Activated CD8-positive, alpha-beta T cell treated with anti-CD3 and anti-CD28 coated beads for 36 hours (primary cell): ENCODE measurements around the gene HMX2. TPM values are rescaled to one million over a fixed set of nuclear protein-coding genes. Genes with fewer than 3 reads are reported as not detected.

Experiments
- ATAC-seq: fragments of 200-7000 bp; cut with Tn5 transposase; one replicate; pipeline ENCODE4 v1.10.0; 2021; ENCODE audit warnings: mild to moderate bottlenecking, moderate library complexity
- CTCF ChIA-PET: fragments of 350-600 bp; sonication (Branson Sonifier 250); formaldehyde crosslinking; loops from one replicate; lab custom pipeline; 2021; ENCODE audit warnings: antibody characterized with exemption; lab: Charles Lee
- POLR2A ChIA-PET: fragments of 350-600 bp; sonication (Branson Sonifier 250); formaldehyde crosslinking; loops from one replicate; lab custom pipeline; 2021; ENCODE audit warnings: antibody characterized with exemption; lab: Charles Lee
- DNase-seq: peaks from one replicate; pipeline ENCODE4 v3.0.0-alpha.2; 2020
- H3K27ac Mint-ChIP-seq: one replicate; pipeline ENCODE4 v1.8.0; 2021; ENCODE audit warnings: mild to moderate bottlenecking, mixed read lengths
- H3K27me3 Mint-ChIP-seq: one replicate; pipeline ENCODE4 v1.8.0; 2021; ENCODE audit warnings: mixed read lengths
- H3K36me3 Mint-ChIP-seq: one replicate; pipeline ENCODE4 v1.8.0; 2021; ENCODE audit warnings: low read depth, mixed read lengths
- H3K4me1 Mint-ChIP-seq: one replicate; pipeline ENCODE4 v1.8.0; 2021; ENCODE audit warnings: low read depth, mixed read lengths
- H3K4me3 Mint-ChIP-seq: one replicate; pipeline ENCODE4 v1.8.0; 2021; ENCODE audit warnings: mild to moderate bottlenecking, moderate library complexity, mixed read lengths
- H3K9me3 Mint-ChIP-seq: one replicate; pipeline ENCODE4 v1.8.0; 2021; ENCODE audit warnings: mixed read lengths
- intact Hi-C: fragments of 100-400 bp; cut with micrococcal nuclease; formaldehyde crosslinking; loops from one replicate; pipeline ENCODE4 v1.10.0; 2022
- total RNA-seq, 2 experiments: library from RNA; stranded (reverse); gene quantifications; one replicate each; pipeline ENCODE4 v1.2.3, GENCODE V29; 2021
- TF ChIP-seq, protein P1 (sequence below): fragments of 200-600 bp; IDR thresholded peaks from one replicate; pipeline ENCODE4 v1.8.0; 2022; ENCODE audit warnings: antibody characterized with exemption, mild to moderate bottlenecking

HMX2 gene
- total RNA-seq, 2 experiments from 2014 or later: 0.43 to 0.90 TPM

DNA sequence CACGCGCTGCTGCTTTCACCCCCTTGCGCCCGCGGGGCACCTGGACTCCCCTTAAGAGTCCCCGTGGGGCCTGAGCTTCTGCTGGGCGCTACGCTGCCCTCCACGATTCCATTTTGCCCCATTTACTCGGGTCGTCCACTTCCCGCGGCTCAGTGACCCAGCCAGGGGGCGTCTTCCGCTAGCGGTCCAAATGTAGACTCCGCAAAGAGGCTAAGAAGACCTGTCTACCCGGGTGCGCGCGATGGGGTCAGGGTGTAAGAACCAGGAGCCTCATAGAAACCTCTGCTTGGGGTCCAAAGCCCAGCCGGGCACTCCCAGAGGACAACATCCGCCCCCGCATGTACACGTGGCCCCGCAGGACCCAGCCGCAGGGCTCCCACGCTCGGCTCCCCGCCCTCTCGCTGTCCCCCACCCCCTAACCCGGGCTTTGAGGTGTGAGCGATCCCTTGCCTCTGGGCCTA lies 5.2 kb upstream of the HMX2 start:
- CTCF ChIA-PET: no interaction called here
- POLR2A ChIA-PET: no interaction called here
- Mint-ChIP-seq H3K27ac (no peak overlapping the region), H3K36me3 (no peaks in the 10 kb centered on the region), H3K27me3 (peaks cover 92% of the 10 kb centered on the region), H3K9me3 (no peaks in the 10 kb centered on the region), H3K4me3 (no peak overlapping the region), H3K4me1 (peaks cover 60% of the 10 kb centered on the region)
- TF ChIP-seq, protein P1, sequence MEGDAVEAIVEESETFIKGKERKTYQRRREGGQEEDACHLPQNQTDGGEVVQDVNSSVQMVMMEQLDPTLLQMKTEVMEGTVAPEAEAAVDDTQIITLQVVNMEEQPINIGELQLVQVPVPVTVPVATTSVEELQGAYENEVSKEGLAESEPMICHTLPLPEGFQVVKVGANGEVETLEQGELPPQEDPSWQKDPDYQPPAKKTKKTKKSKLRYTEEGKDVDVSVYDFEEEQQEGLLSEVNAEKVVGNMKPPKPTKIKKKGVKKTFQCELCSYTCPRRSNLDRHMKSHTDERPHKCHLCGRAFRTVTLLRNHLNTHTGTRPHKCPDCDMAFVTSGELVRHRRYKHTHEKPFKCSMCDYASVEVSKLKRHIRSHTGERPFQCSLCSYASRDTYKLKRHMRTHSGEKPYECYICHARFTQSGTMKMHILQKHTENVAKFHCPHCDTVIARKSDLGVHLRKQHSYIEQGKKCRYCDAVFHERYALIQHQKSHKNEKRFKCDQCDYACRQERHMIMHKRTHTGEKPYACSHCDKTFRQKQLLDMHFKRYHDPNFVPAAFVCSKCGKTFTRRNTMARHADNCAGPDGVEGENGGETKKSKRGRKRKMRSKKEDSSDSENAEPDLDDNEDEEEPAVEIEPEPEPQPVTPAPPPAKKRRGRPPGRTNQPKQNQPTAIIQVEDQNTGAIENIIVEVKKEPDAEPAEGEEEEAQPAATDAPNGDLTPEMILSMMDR: no peak
- DNase-seq: peak; percentile 15
- no peak for ATAC-seq
- intact Hi-C loops: loop anchor here (5.0 kb wide), 1 partner anchor 240 kb away; no protein-coding TSS in a partner anchor

DNA sequence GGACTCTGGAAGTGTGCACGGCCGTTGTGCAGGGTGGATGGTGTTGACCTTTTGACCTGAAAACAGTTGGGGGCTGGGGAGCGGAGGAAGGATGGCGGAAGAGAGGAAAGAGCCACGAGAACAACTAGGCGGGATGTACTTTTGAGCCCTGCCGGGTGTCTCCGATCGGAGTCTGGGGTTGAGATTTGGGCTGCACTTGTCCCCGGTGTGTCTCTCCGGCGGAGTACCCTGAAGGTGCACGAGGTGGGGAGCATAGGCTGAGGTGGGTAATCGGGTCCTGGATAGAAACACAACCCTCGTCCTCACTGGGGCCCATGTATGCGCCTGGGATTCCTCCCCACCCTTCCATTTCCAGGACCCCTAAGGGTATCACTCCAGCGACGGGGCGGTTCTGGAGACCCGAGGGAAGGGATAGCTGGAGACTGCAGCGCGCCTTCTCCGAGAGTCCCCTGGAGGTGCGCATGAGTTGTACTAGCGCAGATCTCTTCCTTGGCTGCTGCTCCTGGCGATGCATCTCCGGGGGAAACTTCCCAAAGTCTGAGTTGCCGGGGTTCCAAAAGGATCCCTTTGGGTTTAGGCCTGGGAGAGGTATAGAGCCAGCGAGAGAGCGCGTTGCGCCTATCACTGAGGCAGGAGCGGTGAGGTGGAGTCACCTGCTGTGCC lies 4.6 kb upstream of the HMX2 start:
- Mint-ChIP-seq H3K4me3 (no peak overlapping the region), H3K36me3 (no peaks in the 10 kb centered on the region), H3K9me3 (no peaks in the 10 kb centered on the region), H3K27ac (no peak overlapping the region), H3K27me3 (peaks cover 89% of the 10 kb centered on the region), H3K4me1 (peaks cover 63% of the 10 kb centered on the region)
- no peak for ATAC-seq
- intact Hi-C loops: loop anchor here (5.0 kb wide), 1 partner anchor 239 kb away; no protein-coding TSS in a partner anchor
- no peak for DNase-seq
- POLR2A ChIA-PET: no interaction called here
- TF ChIP-seq, protein P1: no peak
- CTCF ChIA-PET: interaction anchor here (1.7 kb wide), 1 partner anchor 9 kb away, joined by 8 read pairs; no protein-coding TSS in a partner anchor

DNA sequence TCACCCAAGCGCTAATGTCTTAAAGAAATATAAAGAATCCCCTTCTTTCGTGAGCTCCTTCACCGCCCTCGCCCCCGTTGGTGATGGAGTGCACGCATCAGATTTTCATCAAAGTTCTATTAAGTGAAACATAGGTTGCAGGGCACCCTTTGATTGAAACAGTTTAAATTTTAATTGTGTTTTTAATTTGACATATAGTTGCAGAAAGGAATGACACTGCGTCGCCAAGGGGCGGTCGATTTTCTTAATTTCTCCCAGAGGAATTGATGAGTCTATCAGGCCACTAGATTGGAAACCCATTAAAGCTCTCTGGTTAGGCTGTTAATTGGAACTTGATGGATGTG lies 4.1 kb upstream of the HMX2 start:
- Mint-ChIP-seq H3K27ac (no peak overlapping the region), H3K4me1 (peaks cover 63% of the 10 kb centered on the region), H3K36me3 (no peaks in the 10 kb centered on the region), H3K4me3 (no peak overlapping the region), H3K27me3 (peaks cover 86% of the 10 kb centered on the region), H3K9me3 (no peaks in the 10 kb centered on the region)
- ChIA-PET CTCF (interaction anchor here (1.7 kb wide), 1 partner anchor 10 kb away, joined by 8 read pairs; no protein-coding TSS in a partner anchor), POLR2A (no interaction called here)
- no peak for DNase-seq
- TF ChIP-seq, protein P1: no peak
- ATAC-seq: no peak
- intact Hi-C loops: loop anchor here (5.0 kb wide), 1 partner anchor 239 kb away; no protein-coding TSS in a partner anchor

DNA sequence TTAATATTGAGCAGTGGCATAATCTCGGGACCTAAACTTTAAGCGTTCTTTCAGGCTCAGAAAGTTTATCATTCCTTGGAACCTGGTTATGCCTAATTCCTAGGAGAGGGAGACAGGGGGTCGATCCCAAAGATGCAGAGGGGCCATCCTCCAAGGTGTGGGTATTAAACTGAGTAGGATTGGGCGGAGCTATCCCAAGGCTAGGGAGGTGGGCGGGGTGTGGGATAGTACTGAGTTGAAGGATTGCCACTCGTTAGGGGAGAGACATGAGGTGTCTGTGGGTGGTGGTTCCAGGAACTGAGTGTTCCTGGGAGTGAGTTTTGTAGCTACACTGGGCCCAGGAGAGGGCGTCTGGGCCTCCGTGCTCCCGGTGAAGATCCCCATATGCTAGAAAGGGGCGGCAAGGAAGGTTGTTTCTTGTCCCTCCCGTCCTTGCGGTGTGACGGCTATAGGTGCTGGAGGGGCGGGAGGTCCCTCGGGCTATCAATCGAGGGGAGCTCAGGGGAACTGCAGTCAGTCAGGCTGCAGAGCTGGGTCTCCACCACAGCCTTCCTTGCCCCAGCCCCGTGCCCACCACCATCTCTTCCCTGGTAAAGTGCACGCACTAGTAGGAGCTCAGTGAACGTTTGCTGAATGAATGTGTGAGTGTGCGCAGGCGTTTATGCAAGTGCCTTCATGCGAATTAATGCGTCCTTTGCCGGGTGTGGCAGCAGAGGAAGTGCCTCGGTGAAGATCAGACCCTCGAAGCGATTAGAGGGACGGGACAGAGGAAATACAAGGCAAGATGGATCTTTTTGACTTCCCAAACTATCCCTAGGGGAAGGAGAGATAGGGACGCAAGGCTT lies 3.0 kb upstream of the HMX2 start:
- ChIA-PET POLR2A (interaction anchor here (0.9 to 1.5 kb wide), 4 partner anchors 11 to 137 kb away, joined by 3 to 4 read pairs (median 3); no protein-coding TSS in a partner anchor), CTCF (interaction anchor here (0.9 to 2.1 kb wide), 6 partner anchors 9 to 127 kb away, joined by 3 to 16 read pairs (median 5); partner anchors contain the start of gene BUB3)
- ATAC-seq (no peak), DNase-seq (peak; percentile 45)
- TF ChIP-seq, protein P1: no peak
- Mint-ChIP-seq H3K4me3 (no peak overlapping the region), H3K9me3 (no peaks in the 10 kb centered on the region), H3K27me3 (peaks cover 80% of the 10 kb centered on the region), H3K36me3 (no peaks in the 10 kb centered on the region), H3K4me1 (peaks cover 58% of the 10 kb centered on the region), H3K27ac (no peak overlapping the region)
- intact Hi-C loops: loop anchor here (5.0 kb wide), 1 partner anchor 237 kb away; no protein-coding TSS in a partner anchor
